Thoracic aorta (tissue), 2 donors: ENCODE data around the gene NUMBL. TPM values are rescaled to one million over a fixed set of nuclear protein-coding genes. Genes with fewer than 3 reads are reported as not detected.

ENCODE experiments used
- ATAC-seq: fragments of 150-250 bp; one replicate; pipeline ENCODE4 v1.8.0; 2017; ENCODE audit warnings: low read depth; ENCODE audit not compliant: insufficient number of reproducible peaks, low FRiP score
- DNase-seq: peaks from one replicate; pipeline ENCODE4 v3.0.0-alpha.2; 2020; ENCODE audit warnings: low spot score
- H3K27ac ChIP-seq, 2 donors: fragments of 200-600 bp; sonication (generic); 1 replicate in 1 of 2; 2 replicates in 1 of 2; pipeline ENCODE4 v1.5.1; 2016; ENCODE audit warnings: mild to moderate bottlenecking in 2 of 2, moderate library complexity in 2 of 2
- H3K27me3 ChIP-seq: fragments of 200-600 bp; sonication (generic); replicated peaks from 2 replicates; pipeline ENCODE4 v1.6.0; 2016; ENCODE audit warnings: mild to moderate bottlenecking; ENCODE audit not compliant: insufficient read depth
- H3K36me3 ChIP-seq: fragments of 200-600 bp; sonication (generic); one replicate; pipeline ENCODE4 v1.5.1; 2016
- H3K4me1 ChIP-seq, 2 donors: fragments of 200-600 bp; sonication (generic); 1 replicate in 1 of 2; 2 replicates in 1 of 2; pipeline versions ENCODE4 v1.5.1 to v1.6.0; 2016; ENCODE audit warnings: low read depth in 2 of 2, mild to moderate bottlenecking in 1 of 2; ENCODE audit not compliant: control insufficient read depth in 1 of 2
- H3K4me3 ChIP-seq: fragments of 200-600 bp; sonication (generic); 2 replicates; pipeline ENCODE4 v1.5.1; 2016; ENCODE audit warnings: mild to moderate bottlenecking
- H3K9me3 ChIP-seq: fragments of 200-600 bp; sonication (generic); 2 replicates; pipeline ENCODE4 v1.5.1; 2016
- CTCF ChIP-seq: fragments of 200-600 bp; sonication (generic); IDR thresholded peaks from one replicate; pipeline ENCODE4 v1.5.1; 2019; ENCODE audit warnings: antibody characterized with exemption
- total RNA-seq, 2 donors: library from RNA; depleted of rRNA; stranded (reverse); fragments of >200 nt; gene quantifications; one replicate each; pipeline versions ENCODE4 v1.1.0 to v1.2.3, GENCODE V29; 2016

Gene NUMBL
- total RNA-seq, 2 donors from 2014 or later: 101 to 133 TPM

DNA sequence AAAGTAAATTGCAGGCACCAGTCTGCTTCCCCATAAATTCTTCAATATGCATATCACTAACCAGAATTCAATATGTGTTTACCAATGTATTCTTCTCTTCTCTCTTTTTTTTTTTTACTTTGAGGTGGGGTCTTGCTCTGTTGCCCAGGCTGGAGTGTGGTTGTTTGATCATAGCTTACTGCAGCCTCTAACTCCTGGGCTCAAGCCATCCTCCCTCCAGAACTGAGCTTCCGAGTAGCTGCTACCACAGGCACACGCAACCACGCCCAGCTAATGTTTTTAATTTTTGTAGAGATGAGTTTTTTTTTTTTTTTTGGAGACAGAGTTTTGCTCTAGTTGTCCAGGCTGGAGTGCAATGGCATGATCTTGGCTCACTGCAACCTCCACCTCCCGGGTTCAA lies 72.5 kb downstream of the NUMBL start:
- Histone ChIP-seq H3K4me1 (no peaks in the 10 kb centered on the region), H3K27ac (no peak overlapping the region), H3K4me3 (no peak overlapping the region), H3K36me3 (peaks cover 42% of the 10 kb centered on the region), H3K27me3 (no peaks in the 10 kb centered on the region), H3K9me3 (no peaks in the 10 kb centered on the region)
- TF ChIP-seq CTCF: no peak
- ATAC-seq (no peak), DNase-seq (no peak)

GRCh38 chr19:40616941-40617340 lies 73.5 kb downstream of the NUMBL start:
- H3K4me3 ChIP-seq: no peak overlapping the region
- H3K27ac ChIP-seq: no peak overlapping the region
- no peak for TF ChIP-seq CTCF
- DNase-seq (no peak), ATAC-seq (no peak)
- H3K27me3 ChIP-seq: no peaks in the 10 kb centered on the region
- no peaks in the 10 kb centered on the region for H3K9me3 ChIP-seq
- H3K4me1 ChIP-seq: no peaks in the 10 kb centered on the region
- H3K36me3 ChIP-seq: peaks cover 38% of the 10 kb centered on the region

DNA sequence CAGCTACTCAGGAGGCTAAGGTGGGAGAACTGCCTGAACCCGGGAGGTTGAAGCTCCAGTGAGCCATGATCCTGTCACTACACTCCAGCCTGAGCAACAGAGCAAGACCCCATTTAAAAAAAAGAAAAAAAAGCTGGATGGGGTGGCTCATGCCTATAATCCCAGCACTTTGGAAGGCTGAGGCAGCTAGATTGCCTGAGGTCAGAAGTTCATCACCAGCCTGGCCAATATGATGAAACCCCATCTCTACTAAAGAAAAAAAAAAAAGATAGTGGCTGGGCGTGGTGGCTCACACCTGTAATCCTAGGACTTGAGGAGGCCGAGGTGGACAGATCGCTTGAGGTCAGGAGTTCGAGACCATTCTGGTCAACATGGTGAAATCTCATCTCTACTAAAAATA lies 74.3 kb downstream of the NUMBL start:
- Histone ChIP-seq H3K27me3 (no peaks in the 10 kb centered on the region), H3K4me1 (peaks cover 0 to 5% of the 10 kb centered on the region in 2 donors)

More for the DNA sequence above, 74.3 kb downstream of the NUMBL start:
- TF ChIP-seq CTCF: no peak
- Histone ChIP-seq H3K36me3 (peaks cover 34% of the 10 kb centered on the region), H3K27ac (no peak overlapping the region), H3K4me3 (no peak overlapping the region), H3K9me3 (no peaks in the 10 kb centered on the region)
- DNase-seq (no peak), ATAC-seq (no peak)

Other genes with a start within 250 kb of the NUMBL start
- gene SERTAD3, start 246.3 kb downstream of the NUMBL start, total RNA-seq: 10 to 100 TPM; 12.3 to 19.4 TPM
- gene BLVRB, start 224.9 kb downstream of the NUMBL start, total RNA-seq: 100 to 1,000 TPM in 1 of 2 donors, 10 to 100 TPM in 1; 97.4 to 229 TPM
- gene SPTBN4, start 223.7 kb downstream of the NUMBL start, total RNA-seq: 1 to 10 TPM; 2.0 to 7.0 TPM
- 10 to 100 TPM; 36.0 to 78.4 TPM for gene SHKBP1, start 113.8 kb downstream of the NUMBL start, total RNA-seq
- 100 to 1,000 TPM; 687 to 905 TPM for gene LTBP4, start 89.3 kb downstream of the NUMBL start, total RNA-seq
- 100 to 1,000 TPM in 1 of 2 donors, 10 to 100 TPM in 1; 53.6 to 127 TPM for gene COQ8B, start 26.2 kb upstream of the NUMBL start, total RNA-seq
- 10 to 100 TPM; 45.4 to 79.4 TPM for gene ITPKC, start 26.5 kb upstream of the NUMBL start, total RNA-seq
- 1 to 10 TPM in 1 of 2 donors, under 1 TPM in 1; 0.68 to 1.1 TPM for gene ACTMAP, start 59.8 kb upstream of the NUMBL start, total RNA-seq
- 100 to 1,000 TPM in 1 of 2 donors, 10 to 100 TPM in 1; 40.4 to 107 TPM for gene SNRPA, start 60.6 kb upstream of the NUMBL start, total RNA-seq
- not detected for gene MIA, start 84.9 kb upstream of the NUMBL start, total RNA-seq
- 10 to 100 TPM; 37.9 to 38.2 TPM for gene RAB4B, start 87.6 kb upstream of the NUMBL start, total RNA-seq
- 100 to 1,000 TPM; 113 to 127 TPM for gene EGLN2, start 108.5 kb upstream of the NUMBL start, total RNA-seq
- gene CYP2A6, start 159.8 kb upstream of the NUMBL start, total RNA-seq: not detected
- gene CYP2A7, start 191.6 kb upstream of the NUMBL start, total RNA-seq: not detected